Keratinocyte (primary cell): ENCODE data around the gene FCER1G. TPM values are rescaled to one million over a fixed set of nuclear protein-coding genes. Genes with fewer than 3 reads are reported as not detected.

Source experiments
- DNase-seq: peaks from one replicate; pipeline ENCODE4 v3.0.0-alpha.2; 2011; ENCODE audit warnings: low read depth, missing footprints, low spot score
- FAIRE-seq: peaks from 2 replicates; lab custom pipeline; 2011; peaks lifted over from hg19 to GRCh38; lab: Jason Lieb, UNC
- H2AFZ ChIP-seq: 2 replicates; pipeline ENCODE4 v1.6.0; 2012; ENCODE audit warnings: low read length, control low read depth, inconsistent platforms; ENCODE audit not compliant: control insufficient read depth
- H3K27ac ChIP-seq: 2 replicates; pipeline ENCODE4 v1.5.1; 2011; ENCODE audit warnings: low read length; ENCODE audit not compliant: control insufficient read depth, insufficient read depth
- H3K27me3 ChIP-seq: 3 replicates; pipeline ENCODE4 v1.6.0; 2011; ENCODE audit warnings: low read length; ENCODE audit not compliant: control insufficient read depth, insufficient read depth; ENCODE audit errors: extremely low read depth
- H3K36me3 ChIP-seq, 2 experiments: 2 replicates in 1 of 2; 3 replicates in 1 of 2; pipeline ENCODE4 v1.5.1; 2011; ENCODE audit warnings: low read length in 2 of 2, mild to moderate bottlenecking in 1 of 2; ENCODE audit not compliant: control insufficient read depth in 2 of 2, insufficient read depth in 2 of 2; ENCODE audit errors: extremely low read depth in 1 of 2
- H3K4me1 ChIP-seq: 3 replicates; pipeline ENCODE4 v1.5.1; 2011; ENCODE audit warnings: low read length; ENCODE audit not compliant: control insufficient read depth, insufficient read depth; ENCODE audit errors: extremely low read depth
- H3K4me2 ChIP-seq: 3 replicates; pipeline ENCODE4 v1.6.0; 2011; ENCODE audit warnings: low read depth, low read length; ENCODE audit not compliant: control insufficient read depth, insufficient read depth; ENCODE audit errors: extremely low read depth
- H3K4me3 ChIP-seq, 3 experiments: fragments of 200-600 bp in 1 of 3; sonication (generic) in 1 of 3; 2 replicates in 2 of 3; 3 replicates in 1 of 3; pipeline ENCODE4 v1.5.1; 2011 to 2016; ENCODE audit warnings: low read length in 3 of 3, mild to moderate bottlenecking in 3 of 3, control low read depth in 2 of 3, inconsistent platforms in 1 of 3, low read depth in 1 of 3, mixed read lengths in 1 of 3, mixed run types in 1 of 3, moderate library complexity in 1 of 3; ENCODE audit not compliant: control insufficient read depth in 2 of 3, insufficient read depth in 2 of 3; ENCODE audit errors: extremely low read depth in 1 of 3
- H3K79me2 ChIP-seq: 2 replicates; pipeline ENCODE4 v1.6.0; 2012; ENCODE audit warnings: low read length; ENCODE audit not compliant: control insufficient read depth, insufficient read depth
- H3K9ac ChIP-seq: 3 replicates; pipeline ENCODE4 v1.6.0; 2011; ENCODE audit warnings: low read length; ENCODE audit not compliant: control insufficient read depth, insufficient read depth; ENCODE audit errors: extremely low read depth
- H3K9me1 ChIP-seq: 3 replicates; pipeline ENCODE4 v1.6.0; 2011; ENCODE audit warnings: low read length; ENCODE audit not compliant: control insufficient read depth, insufficient read depth; ENCODE audit errors: extremely low read depth
- H3K9me3 ChIP-seq: 2 replicates; pipeline ENCODE4 v1.5.1; 2012; ENCODE audit warnings: low read depth, low read length; ENCODE audit not compliant: control insufficient read depth
- H4K20me1 ChIP-seq: 3 replicates; pipeline ENCODE4 v1.6.0; 2011; ENCODE audit warnings: low read length; ENCODE audit not compliant: control insufficient read depth, insufficient read depth; ENCODE audit errors: extremely low read depth
- CTCF ChIP-seq, 3 experiments: IDR thresholded peaks in 1 of 3; conservative IDR thresholded peaks in 1 of 3; optimal IDR thresholded peaks in 1 of 3; 2 replicates in 2 of 3; 3 replicates in 1 of 3; pipeline versions ENCODE3 to v1.5.1; 2011; ENCODE audit warnings: low read length in 3 of 3, mild to moderate bottlenecking in 3 of 3, moderate library complexity in 2 of 3, control low read depth in 1 of 3, inconsistent platforms in 1 of 3; ENCODE audit not compliant: insufficient read depth in 2 of 3; ENCODE audit errors: extremely low read depth in 1 of 3
- EZH2 ChIP-seq: IDR thresholded peaks from one replicate; pipeline ENCODE4 v1.6.1; 2012; ENCODE audit warnings: inconsistent platforms, mild to moderate bottlenecking, low read length, moderate library complexity
- dilution Hi-C: fragments of 300-500 bp; cut with MboI; formaldehyde crosslinking; loops from one replicate; pipeline ENCODE4 v1.7.0; 2020; ENCODE audit warnings: low sequenced_read_pairs; ENCODE audit not compliant: extremely low pct_ligation_motif_present
- polyA plus RNA-seq, 5 experiments: library from polyadenylated mRNA; depleted of rRNA in 3 of 5; stranded (reverse) in 3 of 5; stranded (forward) in 1 of 5; unstranded in 1 of 5; fragments of >200 nt; gene quantifications; 1 replicate in 1 of 5; 2 replicates in 3 of 5; 3 replicates in 1 of 5; pipeline versions ENCODE4 v1.2.1 to v1.2.3, GENCODE V29; 2011 to 2012; ENCODE audit warnings: missing spikeins in 2 of 5, low read depth in 1 of 5, low replicate concordance in 1 of 5

FCER1G gene
- polyA plus RNA-seq, 1 donor (not counting 4 experiments of a cell fraction or from before 2014, with no cell fraction given), result 1.2 TPM

GRCh38 chr1:161259345-161259702 lies 44.2 kb downstream of the FCER1G start:
- TF ChIP-seq CTCF (optimal IDR thresholded peaks at IDR 0.05 in 1 of 3, IDR thresholded peaks at IDR 0.05 in 1 of 3, conservative IDR thresholded peaks at IDR 0.05 in 1 of 3; ENCODE audit: extremely low read depth in 1 of 3, insufficient read depth in 2 of 3, low read length in 3 of 3), result no peak
- TF ChIP-seq EZH2, result no peak
- Histone ChIP-seq H3K9me1 (no peaks in the 10 kb centered on the region), H2AFZ (no peak overlapping the region), H3K9me3 (no peaks in the 10 kb centered on the region), H3K27ac (no peak overlapping the region), H3K79me2 (no peaks in the 10 kb centered on the region), H3K4me2 (peak overlapping the region; percentile 79), H3K9ac (no peak overlapping the region), H3K36me3 (no peaks in the 10 kb centered on the region), H3K4me1 (peaks cover 12% of the 10 kb centered on the region), H3K4me3 (no peak overlapping the region), H4K20me1 (no peaks in the 10 kb centered on the region), H3K27me3 (peaks cover 31% of the 10 kb centered on the region)
- no peak for FAIRE-seq
- no peak for DNase-seq
- dilution Hi-C loops, result no loop called here

DNA sequence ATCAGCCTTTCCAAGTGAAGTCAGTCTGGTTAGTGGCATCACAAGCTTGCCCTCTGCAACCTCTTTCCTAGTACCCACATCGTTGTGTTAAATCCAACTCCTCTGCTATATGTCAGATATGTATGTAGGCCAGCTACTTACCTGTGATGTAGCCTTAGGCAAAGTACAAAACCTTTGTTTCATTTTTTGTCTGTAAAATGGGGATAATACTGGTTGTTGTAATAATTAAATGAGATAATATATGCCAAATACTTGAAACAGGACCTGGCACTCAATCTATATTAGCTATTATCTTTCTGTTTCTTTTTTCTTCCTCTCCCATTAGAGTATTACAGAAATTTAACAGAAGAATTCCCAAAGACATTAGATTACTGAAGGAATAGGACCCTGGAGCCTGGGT lies 44.7 kb downstream of the FCER1G start:
- dilution Hi-C loops, result no loop called here
- Histone ChIP-seq H3K9ac (no peak overlapping the region), H3K36me3 (no peaks in the 10 kb centered on the region), H3K4me2 (no peak overlapping the region), H4K20me1 (no peaks in the 10 kb centered on the region), H3K4me3 (no peak overlapping the region), H3K27me3 (peaks cover 31% of the 10 kb centered on the region), H2AFZ (no peak overlapping the region), H3K79me2 (no peaks in the 10 kb centered on the region), H3K27ac (no peak overlapping the region), H3K9me3 (no peaks in the 10 kb centered on the region), H3K9me1 (no peaks in the 10 kb centered on the region), H3K4me1 (peaks cover 12% of the 10 kb centered on the region)
- no peak for FAIRE-seq
- no peak for TF ChIP-seq EZH2
- TF ChIP-seq CTCF (optimal IDR thresholded peaks at IDR 0.05 in 1 of 3, IDR thresholded peaks at IDR 0.05 in 1 of 3, conservative IDR thresholded peaks at IDR 0.05 in 1 of 3; ENCODE audit: extremely low read depth in 1 of 3, insufficient read depth in 2 of 3, low read length in 3 of 3), result no peak
- DNase-seq, result no peak
